D721Med (cell line): Measurements from ENCODE around the gene IL15RA.

ENCODE experiments used
- DNase-seq: peaks from one replicate; pipeline ENCODE4 v3.0.0; 2011; ENCODE audit warnings: low spot score; ENCODE audit not compliant: insufficient read length
- FAIRE-seq: peaks from 2 replicates; lab custom pipeline; 2011; peaks lifted over from hg19 to GRCh38; lab: Jason Lieb, UNC
- TF ChIP-seq, protein P1 (sequence below): IDR thresholded peaks from 2 replicates; pipeline ENCODE4 v1.5.1; 2012; ENCODE audit warnings: mild to moderate bottlenecking, control low read depth; ENCODE audit not compliant: insufficient read depth; ENCODE audit errors: missing control alignments

Gene IL15RA

DNA sequence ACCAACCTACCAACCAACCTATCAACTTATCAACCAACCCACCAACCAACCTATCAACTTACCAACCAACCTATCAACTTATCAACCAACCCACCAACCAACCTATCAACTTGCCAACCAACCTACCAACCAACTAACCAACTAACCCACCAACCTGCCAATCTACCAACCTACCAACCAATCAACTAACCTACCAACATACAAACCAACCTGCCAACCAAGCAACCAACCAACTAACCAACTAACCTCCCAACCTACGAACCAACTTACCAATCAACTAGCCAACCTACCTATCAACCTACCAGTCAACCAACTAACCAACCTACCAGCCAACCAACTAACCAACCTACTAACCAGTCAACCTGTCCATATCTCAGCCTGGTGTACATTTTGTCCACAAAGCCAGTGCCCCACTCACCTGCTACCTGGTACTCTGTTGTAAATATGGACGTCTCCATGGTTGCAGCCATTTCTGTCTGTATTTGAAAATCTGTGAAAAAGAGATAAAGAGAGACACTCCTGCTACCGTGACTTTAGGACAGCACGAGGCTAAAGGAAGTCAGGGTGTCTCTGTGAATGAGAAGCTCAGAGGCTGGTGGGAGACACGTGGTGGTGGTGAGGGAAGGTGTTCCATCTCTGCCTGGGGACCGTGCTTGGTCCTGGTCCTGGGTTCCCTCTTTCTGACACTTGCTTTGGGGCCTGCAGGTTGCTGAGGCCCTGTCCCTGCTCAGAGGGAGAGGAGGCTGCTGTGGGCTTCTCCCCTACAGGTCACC, 41.9 kb upstream of the IL15RA start:
- no peak for FAIRE-seq
- no peak for DNase-seq
- TF ChIP-seq, protein P1, sequence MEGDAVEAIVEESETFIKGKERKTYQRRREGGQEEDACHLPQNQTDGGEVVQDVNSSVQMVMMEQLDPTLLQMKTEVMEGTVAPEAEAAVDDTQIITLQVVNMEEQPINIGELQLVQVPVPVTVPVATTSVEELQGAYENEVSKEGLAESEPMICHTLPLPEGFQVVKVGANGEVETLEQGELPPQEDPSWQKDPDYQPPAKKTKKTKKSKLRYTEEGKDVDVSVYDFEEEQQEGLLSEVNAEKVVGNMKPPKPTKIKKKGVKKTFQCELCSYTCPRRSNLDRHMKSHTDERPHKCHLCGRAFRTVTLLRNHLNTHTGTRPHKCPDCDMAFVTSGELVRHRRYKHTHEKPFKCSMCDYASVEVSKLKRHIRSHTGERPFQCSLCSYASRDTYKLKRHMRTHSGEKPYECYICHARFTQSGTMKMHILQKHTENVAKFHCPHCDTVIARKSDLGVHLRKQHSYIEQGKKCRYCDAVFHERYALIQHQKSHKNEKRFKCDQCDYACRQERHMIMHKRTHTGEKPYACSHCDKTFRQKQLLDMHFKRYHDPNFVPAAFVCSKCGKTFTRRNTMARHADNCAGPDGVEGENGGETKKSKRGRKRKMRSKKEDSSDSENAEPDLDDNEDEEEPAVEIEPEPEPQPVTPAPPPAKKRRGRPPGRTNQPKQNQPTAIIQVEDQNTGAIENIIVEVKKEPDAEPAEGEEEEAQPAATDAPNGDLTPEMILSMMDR, result no peak

DNA sequence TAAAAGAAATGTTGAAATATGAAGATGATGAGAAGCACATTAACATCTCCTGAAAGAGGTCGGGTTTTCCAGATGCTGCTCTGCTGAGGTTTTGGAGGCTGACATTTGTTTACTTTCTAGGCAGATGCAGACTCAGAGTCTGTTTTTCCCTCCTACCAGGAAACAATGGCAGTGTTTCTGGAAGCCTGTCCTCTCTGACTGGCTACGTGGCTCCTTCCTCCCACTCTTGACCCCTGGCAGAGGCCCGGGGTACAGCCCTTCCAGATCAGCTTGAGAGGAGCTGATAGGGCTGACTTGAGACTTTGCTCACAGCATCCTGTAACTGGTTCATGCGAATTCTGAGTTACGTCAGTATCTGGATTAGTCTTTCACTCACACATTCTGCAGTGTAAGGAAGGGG, 41.1 kb upstream of the IL15RA start:
- TF ChIP-seq, protein P1, result no peak
- DNase-seq, result no peak
- no peak for FAIRE-seq

DNA sequence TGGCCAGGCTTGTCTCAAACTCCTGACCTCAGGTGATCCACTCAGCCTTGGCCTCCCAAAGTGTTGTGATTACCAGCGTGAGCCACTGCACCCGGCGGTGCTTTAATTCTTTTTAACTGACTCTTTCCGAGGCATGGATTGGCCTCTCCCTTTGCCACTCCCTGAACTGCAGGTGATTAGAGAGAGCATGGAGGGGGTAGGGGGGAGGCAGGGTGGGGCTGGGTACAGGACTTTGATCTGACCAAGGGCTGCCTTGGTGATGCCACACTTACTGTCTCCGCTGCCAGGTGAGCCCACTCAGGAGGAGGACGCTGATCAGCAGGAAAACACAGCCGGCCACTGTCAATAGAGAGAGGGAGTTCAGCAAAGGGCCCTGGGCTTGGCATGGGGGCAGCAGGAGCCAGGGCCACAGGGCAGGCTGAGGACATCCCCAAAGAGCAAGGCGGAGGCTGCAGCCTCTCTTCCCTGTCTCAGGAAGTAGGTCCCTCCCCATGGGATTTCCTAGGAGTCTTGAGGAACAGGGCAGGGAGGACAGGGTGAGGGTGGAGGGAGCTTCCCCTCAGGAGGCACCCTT, 40.5 kb upstream of the IL15RA start:
- TF ChIP-seq, protein P1, result no peak
- FAIRE-seq (no peak), DNase-seq (no peak)

DNA sequence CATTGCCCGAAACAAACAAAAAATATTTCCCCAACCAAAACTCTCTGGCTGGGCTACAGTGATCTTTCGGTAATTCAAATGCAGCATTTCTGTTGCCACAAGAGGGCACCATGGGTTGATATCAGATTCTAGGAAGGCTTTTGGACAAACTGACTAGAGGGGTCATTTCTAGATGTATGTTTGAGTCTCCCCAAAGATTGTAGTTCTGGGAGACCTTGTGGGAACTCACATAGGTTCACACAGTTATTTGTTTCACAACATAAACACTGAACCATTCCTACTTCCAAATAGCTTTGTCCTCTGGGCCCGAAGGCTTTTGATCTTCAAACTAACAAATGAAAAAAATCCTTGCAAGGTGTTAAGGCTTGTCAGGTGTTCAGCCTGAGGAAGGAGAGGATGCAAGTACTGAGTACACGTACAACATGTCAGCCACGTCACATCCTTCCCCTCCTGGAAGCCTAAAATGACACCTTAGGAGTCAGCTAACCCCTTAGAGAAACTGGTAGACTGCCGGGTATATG, 37.0 kb upstream of the IL15RA start:
- DNase-seq (no peak), FAIRE-seq (no peak)
- TF ChIP-seq, protein P1, result peak; percentile 60

DNA sequence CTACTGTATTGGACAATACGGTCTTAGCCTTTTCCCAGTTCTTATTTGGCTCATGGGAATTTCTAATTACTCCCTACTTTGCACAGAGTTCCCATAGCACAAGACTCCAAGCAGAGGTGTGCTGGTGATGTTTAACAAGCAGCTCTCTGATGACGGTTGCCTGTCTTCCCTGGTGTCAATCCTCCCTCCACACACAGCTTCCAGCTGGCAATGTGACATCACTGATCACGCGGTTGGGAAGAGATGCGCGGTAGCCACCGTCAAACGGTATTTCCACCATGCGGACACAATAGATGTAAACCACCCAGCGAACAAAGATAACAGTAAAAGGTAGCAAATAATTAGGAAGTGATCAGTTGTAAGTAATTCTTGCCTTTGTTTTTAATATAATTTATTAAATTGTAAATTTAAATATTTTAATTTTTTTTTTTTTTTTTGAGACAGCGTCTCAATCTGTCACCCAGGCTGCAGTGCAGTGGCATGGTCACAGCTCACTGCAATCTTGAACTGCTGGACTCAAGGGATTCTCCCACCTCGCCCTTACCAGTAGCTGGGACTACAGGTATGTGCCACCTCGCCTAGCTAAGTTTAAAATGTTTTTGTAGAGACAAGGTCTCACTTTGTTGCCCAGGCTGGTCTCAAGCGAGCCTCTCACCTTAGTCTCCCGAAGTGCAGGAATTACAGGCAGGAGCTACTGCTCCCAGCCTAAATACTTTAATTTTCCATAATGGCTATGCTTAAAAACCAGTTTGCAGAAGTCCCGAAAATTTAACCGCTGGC, 36.3 kb upstream of the IL15RA start:
- TF ChIP-seq, protein P1, result no peak
- DNase-seq (no peak), FAIRE-seq (no peak)

DNA sequence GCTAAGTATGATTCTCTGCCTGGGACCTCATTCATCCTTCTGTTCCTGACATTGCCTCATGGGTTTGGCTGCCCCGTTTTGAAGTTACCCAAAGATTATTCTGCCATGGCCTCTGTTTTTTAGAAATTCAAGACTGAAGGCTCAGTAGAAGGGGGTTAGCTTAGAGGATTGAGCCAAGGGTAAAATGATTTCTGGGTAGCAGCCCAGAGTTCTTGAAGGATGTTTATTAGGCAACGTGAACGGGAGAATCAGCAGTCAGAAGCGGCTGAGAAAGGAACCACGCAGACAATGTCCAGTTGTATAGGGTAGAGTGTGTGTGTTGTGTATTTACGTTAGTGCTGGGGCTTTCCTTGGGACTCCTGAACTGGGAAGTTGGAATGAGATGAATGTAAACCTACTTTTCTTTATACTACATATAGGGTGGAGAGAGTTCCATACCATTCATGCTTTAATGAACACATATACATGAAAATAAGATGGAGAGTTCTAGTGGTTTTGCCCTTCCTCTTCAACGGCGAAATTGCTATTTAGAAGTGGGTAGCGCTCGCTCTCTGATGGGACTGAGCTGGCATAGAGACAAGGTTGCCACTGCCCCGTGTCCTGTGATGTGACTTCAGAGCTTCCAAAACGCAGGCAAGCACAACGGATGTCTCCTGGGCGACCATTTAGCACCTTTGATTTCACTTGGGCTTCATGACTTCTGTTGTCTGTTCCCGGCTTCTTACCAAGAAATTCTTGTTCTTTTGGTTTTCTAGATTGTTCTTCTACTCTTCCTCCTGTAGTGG, 35.0 kb upstream of the IL15RA start:
- TF ChIP-seq, protein P1, result no peak
- no peak for FAIRE-seq
- no peak for DNase-seq
